ENCODE data around the gene SLU7. TPM values are rescaled to one million over a fixed set of nuclear protein-coding genes. Genes with fewer than 3 reads are reported as not detected.

The SLU7 gene
- polyA plus RNA-seq, 2 donors, result 22.8 to 23.9 TPM

DNA sequence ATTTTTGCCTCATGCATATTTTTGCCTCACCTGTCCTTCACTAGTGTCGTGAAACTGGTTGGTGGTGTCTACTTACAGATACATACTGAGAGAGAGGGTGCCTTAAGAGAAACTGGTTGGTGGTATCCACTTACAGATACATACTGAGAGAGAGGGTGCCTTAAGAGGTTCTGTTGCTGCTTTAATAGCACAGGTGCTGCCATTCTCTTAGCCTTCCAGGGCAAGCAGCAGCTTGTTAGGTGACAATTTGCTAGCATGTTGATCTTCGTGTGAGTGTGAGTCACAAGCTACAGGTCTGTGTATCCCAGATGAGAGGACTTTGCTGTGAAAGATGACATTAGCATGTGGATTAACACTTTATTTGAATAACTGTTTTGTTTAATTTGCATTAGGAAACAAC is 4.2 kb upstream of the SLU7 start:
- Histone ChIP-seq H3K27ac (ENCODE audit: low read depth in 2 of 2, low read length in 1 of 2) (peak overlapping the region; percentile 31 to 66), H3K4me1 (ENCODE audit: control insufficient read depth in 2 of 2, insufficient read depth in 2 of 2, low read length in 1 of 2) (no peaks in the 10 kb centered on the region), H3K27me3 (ENCODE audit: control insufficient read depth in 1 of 2, insufficient read depth in 2 of 2, low read length in 2 of 2) (no peaks in the 10 kb centered on the region), H3K36me3 (ENCODE audit: control insufficient read depth in 2 of 2, insufficient read depth in 2 of 2, low read length in 1 of 2) (peaks cover 0 to 5% of the 10 kb centered on the region in 2 donors), H3K4me3 (ENCODE audit: low read depth in 1 of 2, low read length in 2 of 2) (peak overlapping the region in 1 of 2 donors; percentile 77), H3K9me3 (ENCODE audit: control insufficient read depth in 2 of 2, insufficient read depth in 1 of 2, low read depth in 1 of 2, low read length in 1 of 2) (no peaks in the 10 kb centered on the region)
- 26 to 37% methylated on average over 2 of the region's 2 CpGs for WGBS, 2 donors

DNA sequence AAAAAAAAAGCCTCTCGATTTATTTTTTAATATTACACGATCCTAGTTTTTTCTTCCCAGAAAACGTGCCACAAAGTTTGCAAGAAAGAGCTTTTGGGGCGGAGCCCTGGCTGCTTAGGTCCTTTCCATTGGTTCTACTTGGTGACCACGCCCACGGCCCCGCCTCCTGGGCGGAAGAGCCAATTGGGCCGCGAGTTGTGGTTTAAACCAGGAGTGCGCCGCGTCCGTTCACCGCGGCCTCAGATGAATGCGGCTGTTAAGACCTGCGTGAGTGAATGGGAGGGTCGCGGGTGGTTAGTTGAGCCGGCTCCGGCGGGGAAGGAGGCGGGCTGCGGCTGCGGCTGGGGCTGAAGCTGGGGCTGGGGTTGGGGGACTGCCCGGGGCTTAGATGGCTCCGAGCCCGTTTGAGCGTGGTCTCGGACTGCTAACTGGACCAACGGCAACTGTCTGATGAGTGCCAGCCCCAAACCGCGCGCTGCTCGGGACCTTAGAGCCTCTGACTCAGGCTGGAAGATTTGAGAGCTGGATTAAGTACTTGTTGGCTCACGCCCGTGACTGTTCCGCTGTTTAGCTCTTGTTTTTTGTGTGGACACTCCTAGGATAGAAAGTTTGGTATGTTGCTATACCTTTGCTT is 2.9 kb upstream of the SLU7 start, which contains the start of gene PTTG1:
Gene PTTG1 (plus strand): TSS at position 231 of the 634 bp plus-strand sequence. CDS start 458 bp downstream, outside the sequence.
- no peaks in the 10 kb centered on the region for H3K36me3 ChIP-seq (ENCODE audit: control insufficient read depth in 2 of 2, insufficient read depth in 2 of 2, low read length in 1 of 2)
- H3K4me3 ChIP-seq (ENCODE audit: low read depth in 1 of 2, low read length in 2 of 2), result peak within 1 kb of the TSS; percentile 59 to 77
- peaks cover 0 to 2% of the 10 kb centered on the region in 2 donors for H3K4me1 ChIP-seq (ENCODE audit: control insufficient read depth in 2 of 2, insufficient read depth in 2 of 2, low read length in 1 of 2)
- no peaks in the 10 kb centered on the region for H3K9me3 ChIP-seq (ENCODE audit: control insufficient read depth in 2 of 2, insufficient read depth in 1 of 2, low read depth in 1 of 2, low read length in 1 of 2)
- WGBS, 2 donors, result 0 to 1% methylated on average over 39 of the region's 39 CpGs
- H3K27me3 ChIP-seq (ENCODE audit: control insufficient read depth in 1 of 2, insufficient read depth in 2 of 2, low read length in 2 of 2), result no peaks in the 10 kb centered on the region
- H3K27ac ChIP-seq (ENCODE audit: low read depth in 2 of 2, low read length in 1 of 2), result peak within 1 kb of the TSS; percentile 94

DNA sequence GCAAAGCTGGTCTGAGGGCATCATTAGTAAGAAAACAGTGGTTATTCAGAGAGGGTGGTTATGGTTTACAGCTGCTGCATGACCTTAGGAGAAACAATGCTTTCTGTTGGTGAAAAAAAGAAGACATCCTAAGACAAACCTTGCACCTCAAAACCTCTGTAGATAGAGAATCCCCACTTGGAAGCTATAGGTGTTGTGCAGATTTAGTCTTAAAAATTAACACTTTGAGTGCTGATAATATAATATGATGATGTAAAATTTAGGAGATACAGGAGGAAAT is 1.4 kb upstream of the SLU7 start:
- peaks cover 0 to 2% of the 10 kb centered on the region in 2 donors for H3K4me1 ChIP-seq (ENCODE audit: control insufficient read depth in 2 of 2, insufficient read depth in 2 of 2, low read length in 1 of 2)
- H3K27ac ChIP-seq (ENCODE audit: low read depth in 2 of 2, low read length in 1 of 2), result no peak overlapping the region
- H3K27me3 ChIP-seq (ENCODE audit: control insufficient read depth in 1 of 2, insufficient read depth in 2 of 2, low read length in 2 of 2), result no peaks in the 10 kb centered on the region
- no peaks in the 10 kb centered on the region for H3K36me3 ChIP-seq (ENCODE audit: control insufficient read depth in 2 of 2, insufficient read depth in 2 of 2, low read length in 1 of 2)
- H3K4me3 ChIP-seq (ENCODE audit: low read depth in 1 of 2, low read length in 2 of 2), result no peak overlapping the region
- no peaks in the 10 kb centered on the region for H3K9me3 ChIP-seq (ENCODE audit: control insufficient read depth in 2 of 2, insufficient read depth in 1 of 2, low read depth in 1 of 2, low read length in 1 of 2)

DNA sequence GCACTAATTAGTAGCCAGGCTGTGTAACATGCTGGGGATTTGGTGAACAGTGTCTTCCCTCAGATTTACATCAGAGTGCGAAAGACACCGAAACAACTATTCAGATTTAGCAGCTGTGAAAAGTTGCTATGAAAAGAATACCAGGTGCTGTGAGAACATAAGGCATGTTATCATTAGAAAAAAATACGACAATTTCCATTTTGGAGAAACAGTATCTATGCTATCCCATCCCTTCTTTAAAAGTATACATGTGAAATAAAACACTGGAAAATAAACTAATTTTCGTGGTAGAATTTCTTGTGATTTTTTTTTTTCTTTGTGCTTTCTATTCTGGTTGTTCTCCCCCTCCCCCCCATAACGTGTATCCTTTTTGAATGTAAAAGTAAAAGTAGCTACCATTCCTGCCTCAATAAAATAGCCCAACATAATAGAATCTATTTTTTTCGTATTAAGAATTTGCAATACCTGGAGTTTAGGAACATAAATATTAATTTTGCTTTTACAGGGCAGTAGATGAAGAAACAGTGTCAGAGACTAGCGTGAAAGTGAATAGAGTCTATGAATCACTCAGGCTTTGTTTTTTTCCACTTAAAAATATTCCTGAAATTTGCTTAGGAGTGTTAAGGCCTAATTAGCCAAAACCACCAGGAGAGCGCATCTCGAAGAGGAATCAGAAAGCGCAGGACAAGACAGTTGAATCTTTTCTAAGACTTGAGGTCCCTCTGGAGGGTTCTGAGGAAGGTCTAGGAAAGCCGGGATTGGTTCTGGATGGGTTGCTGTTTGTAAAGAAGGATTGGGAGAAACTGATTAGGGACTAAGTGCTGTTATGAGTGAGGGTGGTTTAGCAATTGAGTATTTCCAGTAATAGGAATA is 813 bp upstream of the SLU7 start:
- peak overlapping the region; percentile 9 to 99 for H3K4me3 ChIP-seq (ENCODE audit: low read depth in 1 of 2, low read length in 2 of 2)
- 36 to 40% methylated on average over 11 of the region's 11 CpGs for WGBS, 2 donors
- peak overlapping the region; percentile 89 to 92 for H3K27ac ChIP-seq (ENCODE audit: low read depth in 2 of 2, low read length in 1 of 2)
- H3K9me3 ChIP-seq (ENCODE audit: control insufficient read depth in 2 of 2, insufficient read depth in 1 of 2, low read depth in 1 of 2, low read length in 1 of 2), result no peaks in the 10 kb centered on the region
- peaks cover 0 to 2% of the 10 kb centered on the region in 2 donors for H3K4me1 ChIP-seq (ENCODE audit: control insufficient read depth in 2 of 2, insufficient read depth in 2 of 2, low read length in 1 of 2)
- H3K27me3 ChIP-seq (ENCODE audit: control insufficient read depth in 1 of 2, insufficient read depth in 2 of 2, low read length in 2 of 2), result no peaks in the 10 kb centered on the region
- H3K36me3 ChIP-seq (ENCODE audit: control insufficient read depth in 2 of 2, insufficient read depth in 2 of 2, low read length in 1 of 2), result no peaks in the 10 kb centered on the region

GRCh38 chr5:160399402-160400353 is 19.2 kb downstream of the SLU7 start, which contains the start of gene FAM200C:
Gene FAM200C (minus strand): TSS chr5:160400054. CDS start chr5:160395490, 4,564 bp downstream.
- Histone ChIP-seq H3K27ac (ENCODE audit: low read depth in 2 of 2, low read length in 1 of 2) (peak within 1 kb of the TSS; percentile 89 to 97), H3K27me3 (ENCODE audit: control insufficient read depth in 1 of 2, insufficient read depth in 2 of 2, low read length in 2 of 2) (no peaks in the 10 kb centered on the region), H3K4me1 (ENCODE audit: control insufficient read depth in 2 of 2, insufficient read depth in 2 of 2, low read length in 1 of 2) (no peaks in the 10 kb centered on the region), H3K4me3 (ENCODE audit: low read depth in 1 of 2, low read length in 2 of 2) (peak within 1 kb of the TSS; percentile 72 to 91), H3K36me3 (ENCODE audit: control insufficient read depth in 2 of 2, insufficient read depth in 2 of 2, low read length in 1 of 2) (peaks cover 4% of the 10 kb centered on the region in 2 donors), H3K9me3 (ENCODE audit: control insufficient read depth in 2 of 2, insufficient read depth in 1 of 2, low read depth in 1 of 2, low read length in 1 of 2) (no peaks in the 10 kb centered on the region)
- 0 to 1% methylated on average over 40 to 41 of the region's 41 CpGs for WGBS, 2 donors

DNA sequence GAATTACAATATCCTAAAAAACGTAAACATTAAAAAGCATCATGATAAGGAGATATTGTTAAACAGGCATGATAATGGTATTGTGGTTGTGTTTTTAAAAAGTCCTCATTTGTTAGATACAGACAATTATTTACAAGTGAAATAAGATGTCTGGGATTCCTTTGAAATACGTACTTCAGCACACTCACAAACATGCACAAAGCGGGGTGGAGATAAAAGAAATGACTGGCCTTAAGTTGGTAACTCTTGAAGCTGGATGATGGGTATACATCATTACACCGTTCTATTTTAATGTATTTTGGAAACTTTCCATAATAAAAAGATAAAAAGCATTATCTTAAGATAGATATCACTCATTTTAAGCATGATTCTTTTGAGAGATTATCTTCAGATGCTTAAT is 20.1 kb downstream of the SLU7 start:
- H3K27ac ChIP-seq (ENCODE audit: low read depth in 2 of 2, low read length in 1 of 2), result no peak overlapping the region

DNA sequence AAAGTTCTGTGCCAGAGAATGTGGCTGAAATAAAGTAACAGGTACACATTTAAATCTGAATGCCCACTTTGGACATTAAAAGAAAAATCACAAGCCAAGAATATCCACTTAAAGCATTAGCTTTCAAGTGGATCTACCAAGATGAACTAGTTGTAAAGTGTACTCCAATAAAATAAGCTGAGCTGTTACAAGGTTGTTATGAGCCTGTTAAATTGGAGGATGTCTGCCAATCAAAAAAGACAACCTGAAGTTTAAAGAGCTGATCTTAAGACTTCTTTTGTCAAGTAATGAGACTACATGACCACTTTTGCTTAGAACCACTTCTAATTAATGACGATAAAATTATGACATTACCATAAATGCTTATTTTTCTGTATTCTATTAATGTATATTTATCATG is 21.4 kb downstream of the SLU7 start:
- Histone ChIP-seq H3K9me3 (ENCODE audit: control insufficient read depth in 2 of 2, insufficient read depth in 1 of 2, low read depth in 1 of 2, low read length in 1 of 2) (no peaks in the 10 kb centered on the region), H3K27ac (ENCODE audit: low read depth in 2 of 2, low read length in 1 of 2) (no peak overlapping the region), H3K36me3 (ENCODE audit: control insufficient read depth in 2 of 2, insufficient read depth in 2 of 2, low read length in 1 of 2) (no peaks in the 10 kb centered on the region), H3K27me3 (ENCODE audit: control insufficient read depth in 1 of 2, insufficient read depth in 2 of 2, low read length in 2 of 2) (no peaks in the 10 kb centered on the region), H3K4me3 (ENCODE audit: low read depth in 1 of 2, low read length in 2 of 2) (no peak overlapping the region), H3K4me1 (ENCODE audit: control insufficient read depth in 2 of 2, insufficient read depth in 2 of 2, low read length in 1 of 2) (no peaks in the 10 kb centered on the region)
- 97 to 100% methylated on average over 1 of the region's 1 CpG for WGBS, 2 donors

More for the DNA sequence above, 20.1 kb downstream of the SLU7 start:
- WGBS, 2 donors, result 37 to 40% methylated on average over 4 of the region's 4 CpGs
- no peak overlapping the region for H3K4me3 ChIP-seq (ENCODE audit: low read depth in 1 of 2, low read length in 2 of 2)
- H3K4me1 ChIP-seq (ENCODE audit: control insufficient read depth in 2 of 2, insufficient read depth in 2 of 2, low read length in 1 of 2), result no peaks in the 10 kb centered on the region
- H3K27me3 ChIP-seq (ENCODE audit: control insufficient read depth in 1 of 2, insufficient read depth in 2 of 2, low read length in 2 of 2), result no peaks in the 10 kb centered on the region
- H3K36me3 ChIP-seq (ENCODE audit: control insufficient read depth in 2 of 2, insufficient read depth in 2 of 2, low read length in 1 of 2), result peaks cover under 1 to 4% of the 10 kb centered on the region in 2 donors
- no peaks in the 10 kb centered on the region for H3K9me3 ChIP-seq (ENCODE audit: control insufficient read depth in 2 of 2, insufficient read depth in 1 of 2, low read depth in 1 of 2, low read length in 1 of 2)

DNA sequence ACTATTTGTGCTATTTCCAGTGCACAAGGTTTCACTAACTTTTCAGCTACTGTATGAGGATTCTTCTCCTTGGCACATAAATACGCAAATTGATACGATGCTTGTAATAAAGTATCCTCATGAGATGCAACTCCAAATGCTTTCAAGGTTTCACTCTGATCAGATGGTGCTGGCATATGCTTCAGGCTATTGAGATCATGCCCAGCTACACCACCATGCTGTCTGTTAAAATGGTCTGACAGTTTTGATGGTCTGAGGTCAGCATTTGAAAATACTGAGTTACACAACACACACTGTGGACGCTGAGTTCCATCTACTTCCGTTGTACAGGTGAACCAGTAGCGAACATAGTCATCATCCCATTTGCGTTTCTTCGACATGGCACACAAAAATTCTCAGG is 23.8 kb downstream of the SLU7 start:
- no peaks in the 10 kb centered on the region for H3K9me3 ChIP-seq (ENCODE audit: control insufficient read depth in 2 of 2, insufficient read depth in 1 of 2, low read depth in 1 of 2, low read length in 1 of 2)
- no peaks in the 10 kb centered on the region for H3K36me3 ChIP-seq (ENCODE audit: control insufficient read depth in 2 of 2, insufficient read depth in 2 of 2, low read length in 1 of 2)
- no peak overlapping the region for H3K27ac ChIP-seq (ENCODE audit: low read depth in 2 of 2, low read length in 1 of 2)
- no peak overlapping the region for H3K4me3 ChIP-seq (ENCODE audit: low read depth in 1 of 2, low read length in 2 of 2)
- WGBS, 2 donors, result 94% methylated on average over 7 of the region's 7 CpGs
- H3K4me1 ChIP-seq (ENCODE audit: control insufficient read depth in 2 of 2, insufficient read depth in 2 of 2, low read length in 1 of 2), result no peaks in the 10 kb centered on the region
- no peaks in the 10 kb centered on the region for H3K27me3 ChIP-seq (ENCODE audit: control insufficient read depth in 1 of 2, insufficient read depth in 2 of 2, low read length in 2 of 2)
